Astrocyte of the cerebellum (primary cell): ENCODE measurements around the gene KLHDC7B.

Source experiments
- DNase-seq: peaks from one replicate; pipeline ENCODE4 v3.0.0-alpha.2; 2011; ENCODE audit warnings: low read depth
- H3K4me3 ChIP-seq: 2 replicates; pipeline ENCODE4 v1.5.1; 2011; ENCODE audit warnings: mild to moderate bottlenecking, low read depth, low read length, moderate library complexity
- in situ Hi-C: cut with HindIII; loops from 2 replicates; pipeline ENCODE4 v1.10.0; 2017; ENCODE audit warnings: low sequenced_read_pairs
- TF ChIP-seq, protein P1 (sequence below): IDR thresholded peaks from 2 replicates; pipeline ENCODE4 v1.5.1; 2012; ENCODE audit warnings: low read length, low read depth, moderate library complexity, mild to moderate bottlenecking; ENCODE audit errors: missing control alignments

The KLHDC7B gene

GRCh38 chr22:50507421-50507990 is 38.2 kb upstream of the KLHDC7B start, which contains the start of gene LMF2:
Gene LMF2, minus strand, starts transcription at chr22:50507702. Its CDS starts 27 bp downstream, at chr22:50507675.
- DNase-seq, result no peak
- H3K4me3 ChIP-seq, result peak within 1 kb of the TSS; percentile 97
- TF ChIP-seq, protein P1, sequence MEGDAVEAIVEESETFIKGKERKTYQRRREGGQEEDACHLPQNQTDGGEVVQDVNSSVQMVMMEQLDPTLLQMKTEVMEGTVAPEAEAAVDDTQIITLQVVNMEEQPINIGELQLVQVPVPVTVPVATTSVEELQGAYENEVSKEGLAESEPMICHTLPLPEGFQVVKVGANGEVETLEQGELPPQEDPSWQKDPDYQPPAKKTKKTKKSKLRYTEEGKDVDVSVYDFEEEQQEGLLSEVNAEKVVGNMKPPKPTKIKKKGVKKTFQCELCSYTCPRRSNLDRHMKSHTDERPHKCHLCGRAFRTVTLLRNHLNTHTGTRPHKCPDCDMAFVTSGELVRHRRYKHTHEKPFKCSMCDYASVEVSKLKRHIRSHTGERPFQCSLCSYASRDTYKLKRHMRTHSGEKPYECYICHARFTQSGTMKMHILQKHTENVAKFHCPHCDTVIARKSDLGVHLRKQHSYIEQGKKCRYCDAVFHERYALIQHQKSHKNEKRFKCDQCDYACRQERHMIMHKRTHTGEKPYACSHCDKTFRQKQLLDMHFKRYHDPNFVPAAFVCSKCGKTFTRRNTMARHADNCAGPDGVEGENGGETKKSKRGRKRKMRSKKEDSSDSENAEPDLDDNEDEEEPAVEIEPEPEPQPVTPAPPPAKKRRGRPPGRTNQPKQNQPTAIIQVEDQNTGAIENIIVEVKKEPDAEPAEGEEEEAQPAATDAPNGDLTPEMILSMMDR, result no peak
- in situ Hi-C loops, result no loop called here

DNA sequence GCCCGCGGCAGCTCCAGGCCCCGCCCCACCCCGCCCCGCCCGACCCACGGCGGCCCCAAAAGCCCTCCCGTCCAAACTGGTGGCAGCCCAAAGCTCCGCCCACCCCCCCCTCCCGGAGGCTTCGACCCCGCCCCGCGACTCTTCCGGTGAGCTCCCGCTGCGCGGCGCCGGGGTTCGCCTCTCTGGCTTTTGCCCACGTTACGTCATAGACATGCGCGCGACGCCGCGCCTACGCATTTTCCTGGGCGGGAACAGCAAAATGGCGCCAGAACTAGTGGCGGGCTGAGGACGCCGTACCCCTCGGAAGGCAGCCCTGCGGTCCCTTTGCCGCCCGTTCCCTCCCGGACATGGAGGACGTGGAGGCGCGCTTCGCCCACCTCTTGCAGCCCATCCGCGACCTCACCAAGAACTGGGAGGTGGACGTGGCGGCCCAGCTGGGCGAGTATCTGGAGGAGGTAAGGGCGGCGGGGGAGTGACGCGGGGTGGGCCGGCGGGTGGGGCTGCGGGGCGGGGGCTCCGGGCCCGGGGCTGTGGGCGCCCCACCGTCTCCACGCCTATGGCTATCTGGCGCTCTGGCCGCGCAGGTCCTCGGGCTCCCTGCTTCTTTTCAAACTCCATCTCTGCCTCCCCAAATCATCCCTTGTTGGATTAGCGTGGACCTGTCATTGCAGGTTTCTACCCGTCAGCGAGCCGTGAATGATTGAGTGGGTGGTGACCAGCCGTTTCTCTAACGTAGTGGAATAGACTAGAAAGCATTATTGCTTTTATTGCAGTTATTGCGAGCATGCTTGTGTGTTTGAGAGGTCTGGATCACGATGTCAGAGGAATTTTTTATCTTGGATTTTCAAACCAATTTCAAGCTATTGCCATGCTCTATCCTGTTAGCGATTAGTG is 37.5 kb upstream of the KLHDC7B start, which contains the start of gene NCAPH2:
TSS of gene NCAPH2 (plus strand) at position 234 of the 894 bp plus-strand sequence. CDS start at position 348, 114 bp downstream.
- peak within 1 kb of the TSS; percentile 97 for H3K4me3 ChIP-seq
- in situ Hi-C loops, result no loop called here
- TF ChIP-seq, protein P1, result no peak
- peak; percentile 89 for DNase-seq

DNA sequence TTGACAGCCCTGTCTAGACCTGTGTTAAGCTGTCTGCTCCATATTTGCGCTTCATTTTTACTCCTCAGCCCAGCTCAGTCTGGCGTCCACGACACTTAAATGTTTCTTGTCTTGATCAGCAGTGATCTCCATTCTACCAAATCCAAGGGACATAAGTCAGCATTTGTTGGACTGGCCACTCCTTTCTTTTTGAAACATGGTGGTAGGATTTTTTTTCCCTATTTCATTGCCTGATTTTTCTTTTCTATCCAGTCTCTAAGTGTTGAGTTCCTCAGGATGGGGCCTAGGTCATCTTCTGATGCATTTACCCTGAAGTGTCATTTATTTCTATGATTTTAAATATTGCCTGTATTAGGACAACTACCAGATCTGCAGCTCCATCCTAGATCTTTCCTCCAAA is 36.8 kb upstream of the KLHDC7B start:
- in situ Hi-C loops, result no loop called here
- peak overlapping the region; percentile 66 for H3K4me3 ChIP-seq
- TF ChIP-seq, protein P1, result no peak
- no peak for DNase-seq

GRCh38 chr22:50513175-50513574 is 32.5 kb upstream of the KLHDC7B start:
- no peak overlapping the region for H3K4me3 ChIP-seq
- TF ChIP-seq, protein P1, result no peak
- no peak for DNase-seq
- in situ Hi-C loops, result no loop called here

- no peak overlapping the region for H3K4me3 ChIP-seq
- no peak for DNase-seq
- in situ Hi-C loops, result no loop called here
- TF ChIP-seq, protein P1, result no peak
These were observed 29.6 kb upstream of the KLHDC7B start for GRCh38 chr22:50516068-50516467.

DNA sequence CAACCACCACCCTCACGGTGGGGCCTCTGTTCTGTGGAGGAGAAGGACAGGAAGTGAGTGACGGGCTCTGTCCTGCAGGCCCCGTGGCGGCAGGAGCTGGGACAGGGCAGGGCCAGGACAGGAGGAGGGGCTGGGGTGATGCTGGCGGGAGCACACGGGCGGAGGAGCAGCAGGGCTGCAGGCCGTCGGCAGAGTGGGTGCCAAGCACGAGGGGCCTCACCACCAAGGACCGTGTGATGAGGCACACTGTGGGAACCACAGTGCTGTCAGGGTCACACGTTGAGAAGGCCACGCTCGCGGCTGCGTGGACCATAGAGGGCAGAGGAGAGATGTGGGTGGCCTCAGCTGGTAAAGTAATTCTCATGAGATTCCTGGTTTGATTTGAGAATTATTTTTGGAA is 28.8 kb upstream of the KLHDC7B start:
- no peak for DNase-seq
- no peak overlapping the region for H3K4me3 ChIP-seq
- TF ChIP-seq, protein P1, result no peak
- in situ Hi-C loops, result no loop called here
